ENCODE results near the gene APOB.

GRCh38 chr2:21036708-21037670 lies 6.9 kb downstream of the APOB start:
- TF ChIP-seq CTCF (IDR thresholded peaks at IDR 0.05): no peak
- TF ChIP-seq EP300 (IDR thresholded peaks at IDR 0.05): no peak
